Ishikawa (cell line): ENCODE measurements around the gene KNDC1.

Source experiments
- CEBPB ChIP-seq: IDR thresholded peaks from 2 replicates; pipeline ENCODE4 v1.6.1; 2012
- CREB1 ChIP-seq: IDR thresholded peaks from 2 replicates; pipeline ENCODE4 v1.6.1; 2012; ENCODE audit warnings: low read depth
- EGR1 ChIP-seq: IDR thresholded peaks from 2 replicates; pipeline ENCODE4 v1.6.1; 2012
- EP300 ChIP-seq: IDR thresholded peaks from 2 replicates; pipeline ENCODE4 v1.6.1; 2012; ENCODE audit warnings: borderline replicate concordance
- FOXM1 ChIP-seq: IDR thresholded peaks from 2 replicates; pipeline ENCODE4 v1.6.1; 2012; ENCODE audit warnings: low read depth, borderline replicate concordance
- MAX ChIP-seq: IDR thresholded peaks from 2 replicates; pipeline ENCODE4 v1.6.1; 2012
- NFIC ChIP-seq: IDR thresholded peaks from 2 replicates; pipeline ENCODE4 v1.6.1; 2012
- RAD21 ChIP-seq: IDR thresholded peaks from 2 replicates; pipeline ENCODE4 v1.6.1; 2012; ENCODE audit warnings: low read depth
- TAF1 ChIP-seq: IDR thresholded peaks from 2 replicates; pipeline ENCODE4 v1.6.1; 2012; ENCODE audit warnings: low read depth, mild to moderate bottlenecking
- TCF12 ChIP-seq: IDR thresholded peaks from 2 replicates; pipeline ENCODE4 v1.6.1; 2012; ENCODE audit warnings: low read depth
- TEAD4 ChIP-seq: IDR thresholded peaks from 2 replicates; pipeline ENCODE4 v1.6.1; 2012
- YY1 ChIP-seq: IDR thresholded peaks from 2 replicates; pipeline ENCODE4 v1.6.1; 2012; ENCODE audit warnings: low read depth
- ZBTB7A ChIP-seq: IDR thresholded peaks from 2 replicates; pipeline ENCODE4 v1.6.1; 2012; ENCODE audit warnings: low read depth
- TF ChIP-seq, protein P1 (sequence below): IDR thresholded peaks from 2 replicates; pipeline ENCODE4 v1.6.1; 2012; ENCODE audit warnings: low read depth, mild to moderate bottlenecking
- TF ChIP-seq, protein P2 (sequence below): IDR thresholded peaks from 2 replicates; pipeline ENCODE4 v1.6.1; 2012

Gene KNDC1

DNA sequence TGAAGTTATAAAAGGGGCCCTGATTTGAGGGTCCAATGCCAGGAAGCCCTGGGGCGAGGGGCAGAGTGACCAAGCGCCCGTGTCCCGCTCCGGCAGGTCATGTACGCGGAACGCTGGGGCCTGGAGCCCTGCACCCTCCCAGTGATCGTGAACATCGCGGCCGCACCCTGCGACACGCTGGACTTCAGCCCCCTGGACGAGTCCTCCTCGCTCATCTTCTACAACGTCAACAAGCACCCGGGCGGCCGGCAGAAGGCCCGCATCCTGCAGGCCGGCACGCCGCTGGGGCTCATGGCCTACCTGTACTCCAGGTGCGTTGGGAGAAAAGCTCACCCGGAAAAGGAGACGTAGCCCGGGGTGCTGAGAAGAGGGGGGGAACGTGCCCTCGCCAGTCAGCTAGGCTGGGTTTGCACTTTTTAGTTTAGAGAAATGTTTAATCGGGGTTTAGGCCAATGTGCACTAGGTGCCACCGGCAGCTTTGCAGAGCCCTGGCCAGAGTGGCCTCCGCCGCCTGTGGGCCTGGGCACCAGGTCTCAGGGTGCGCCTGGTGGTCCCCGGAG is 47.1 kb downstream of the KNDC1 start:
- TF ChIP-seq RAD21 (no peak), YY1 (no peak), CREB1 (no peak), NFIC (no peak), EGR1 (no peak), EP300 (no peak), ZBTB7A (no peak), TAF1 (no peak), TEAD4 (no peak), CEBPB (no peak), FOXM1 (no peak), MAX (no peak), TCF12 (no peak)
- TF ChIP-seq, protein P1, sequence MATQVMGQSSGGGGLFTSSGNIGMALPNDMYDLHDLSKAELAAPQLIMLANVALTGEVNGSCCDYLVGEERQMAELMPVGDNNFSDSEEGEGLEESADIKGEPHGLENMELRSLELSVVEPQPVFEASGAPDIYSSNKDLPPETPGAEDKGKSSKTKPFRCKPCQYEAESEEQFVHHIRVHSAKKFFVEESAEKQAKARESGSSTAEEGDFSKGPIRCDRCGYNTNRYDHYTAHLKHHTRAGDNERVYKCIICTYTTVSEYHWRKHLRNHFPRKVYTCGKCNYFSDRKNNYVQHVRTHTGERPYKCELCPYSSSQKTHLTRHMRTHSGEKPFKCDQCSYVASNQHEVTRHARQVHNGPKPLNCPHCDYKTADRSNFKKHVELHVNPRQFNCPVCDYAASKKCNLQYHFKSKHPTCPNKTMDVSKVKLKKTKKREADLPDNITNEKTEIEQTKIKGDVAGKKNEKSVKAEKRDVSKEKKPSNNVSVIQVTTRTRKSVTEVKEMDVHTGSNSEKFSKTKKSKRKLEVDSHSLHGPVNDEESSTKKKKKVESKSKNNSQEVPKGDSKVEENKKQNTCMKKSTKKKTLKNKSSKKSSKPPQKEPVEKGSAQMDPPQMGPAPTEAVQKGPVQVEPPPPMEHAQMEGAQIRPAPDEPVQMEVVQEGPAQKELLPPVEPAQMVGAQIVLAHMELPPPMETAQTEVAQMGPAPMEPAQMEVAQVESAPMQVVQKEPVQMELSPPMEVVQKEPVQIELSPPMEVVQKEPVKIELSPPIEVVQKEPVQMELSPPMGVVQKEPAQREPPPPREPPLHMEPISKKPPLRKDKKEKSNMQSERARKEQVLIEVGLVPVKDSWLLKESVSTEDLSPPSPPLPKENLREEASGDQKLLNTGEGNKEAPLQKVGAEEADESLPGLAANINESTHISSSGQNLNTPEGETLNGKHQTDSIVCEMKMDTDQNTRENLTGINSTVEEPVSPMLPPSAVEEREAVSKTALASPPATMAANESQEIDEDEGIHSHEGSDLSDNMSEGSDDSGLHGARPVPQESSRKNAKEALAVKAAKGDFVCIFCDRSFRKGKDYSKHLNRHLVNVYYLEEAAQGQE: no peak
- TF ChIP-seq, protein P2, sequence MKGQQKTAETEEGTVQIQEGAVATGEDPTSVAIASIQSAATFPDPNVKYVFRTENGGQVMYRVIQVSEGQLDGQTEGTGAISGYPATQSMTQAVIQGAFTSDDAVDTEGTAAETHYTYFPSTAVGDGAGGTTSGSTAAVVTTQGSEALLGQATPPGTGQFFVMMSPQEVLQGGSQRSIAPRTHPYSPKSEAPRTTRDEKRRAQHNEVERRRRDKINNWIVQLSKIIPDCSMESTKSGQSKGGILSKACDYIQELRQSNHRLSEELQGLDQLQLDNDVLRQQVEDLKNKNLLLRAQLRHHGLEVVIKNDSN: no peak

GRCh38 chr10:133207627-133208026 is 47.6 kb downstream of the KNDC1 start:
- TF ChIP-seq ZBTB7A (0 out of 2 replicates have a peak, but pooled peaks have one; percentile 36), CEBPB (no peak)

DNA sequence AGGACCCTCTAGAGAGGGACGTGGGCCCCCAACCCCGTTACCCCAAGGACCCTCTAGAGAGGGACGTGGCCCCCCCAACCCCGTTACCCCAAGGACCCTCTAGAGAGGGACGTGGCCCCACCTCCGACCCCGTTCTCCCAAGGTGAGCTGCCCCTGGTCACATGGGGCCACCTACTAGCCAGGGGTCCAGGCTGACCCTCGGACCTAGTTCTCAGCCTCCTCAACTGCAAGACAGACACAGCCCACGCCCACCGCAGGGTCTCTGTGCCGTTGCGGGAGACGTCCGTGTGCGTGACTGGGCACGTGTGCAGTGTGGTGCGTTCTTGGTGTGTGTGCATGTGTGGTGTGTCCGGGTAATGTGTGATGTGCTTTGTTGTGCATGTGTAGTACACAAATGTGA is 48.4 kb downstream of the KNDC1 start:
- TF ChIP-seq CREB1: no peak
- TF ChIP-seq EP300: no peak
- no peak for TF ChIP-seq TCF12
- no peak for TF ChIP-seq MAX
- no peak for TF ChIP-seq ZBTB7A
- no peak for TF ChIP-seq YY1
- no peak for TF ChIP-seq FOXM1

DNA sequence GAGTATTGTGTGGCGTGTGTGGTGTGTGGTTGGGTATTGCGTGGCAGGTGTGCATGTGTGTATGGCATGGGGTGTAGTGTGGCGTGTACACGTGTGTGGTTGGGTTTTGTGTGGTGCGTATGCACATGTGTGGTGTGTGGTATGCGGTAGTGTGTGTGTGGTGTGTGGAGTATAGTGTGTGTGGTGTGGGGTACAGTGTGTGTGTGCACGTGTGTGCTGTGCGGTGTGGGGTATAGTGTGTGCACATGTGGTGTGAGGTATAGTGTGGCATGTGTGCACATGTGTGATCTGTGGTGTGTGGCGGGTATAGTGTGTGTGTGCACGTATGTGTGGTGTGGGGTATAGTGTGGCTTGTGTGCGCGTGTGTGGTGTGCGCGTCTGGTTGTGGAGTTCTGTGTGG is 49.1 kb downstream of the KNDC1 start:
- TF ChIP-seq FOXM1 (no peak), CREB1 (no peak), YY1 (no peak), TEAD4 (no peak), ZBTB7A (no peak), EP300 (no peak), RAD21 (no peak)

GRCh38 chr10:133209641-133210040 is 49.6 kb downstream of the KNDC1 start:
- TF ChIP-seq YY1: no peak
- TF ChIP-seq, protein P2: no peak
- TF ChIP-seq NFIC: no peak
- TF ChIP-seq CEBPB: no peak
- no peak for TF ChIP-seq TCF12
- no peak for TF ChIP-seq EP300
- TF ChIP-seq CREB1: no peak

- no peak for TF ChIP-seq FOXM1
- TF ChIP-seq RAD21: no peak
- TF ChIP-seq EGR1: no peak
- no peak for TF ChIP-seq NFIC
- TF ChIP-seq, protein P2: no peak
- TF ChIP-seq CEBPB: no peak
- TF ChIP-seq, protein P1: no peak
- TF ChIP-seq TAF1: no peak
These were observed 50.5 kb downstream of the KNDC1 start for GRCh38 chr10:133210398-133211140.
